Osteoblast (primary cell): ENCODE data around the gene HCN2. TPM values are rescaled to one million over a fixed set of nuclear protein-coding genes. Genes with fewer than 3 reads are reported as not detected.
A peak's percentile ranks its signal among the peaks of the same experiment; 100 is the strongest.
"Not testable (repeated sequence)": the region's sequence is repeated elsewhere in the genome, so short reads cannot be mapped to it uniquely, and the experiment has no call there.

Experiments
- DNase-seq: peaks from one replicate; pipeline ENCODE4 v3.0.0; 2011; ENCODE audit warnings: low spot score, mixed read lengths; ENCODE audit not compliant: insufficient read length; ENCODE audit errors: missing footprints
- H2AFZ ChIP-seq: 2 replicates; pipeline ENCODE4 v1.6.0; 2011; ENCODE audit warnings: mild to moderate bottlenecking, low read length
- H3K27ac ChIP-seq: 2 replicates; pipeline ENCODE4 v1.5.1; 2011; ENCODE audit warnings: mild to moderate bottlenecking, low read depth, low read length, moderate library complexity
- H3K27me3 ChIP-seq: 2 replicates; pipeline ENCODE4 v1.6.0; 2012; ENCODE audit warnings: mild to moderate bottlenecking, control low read depth, inconsistent platforms, low read length, moderate library complexity; ENCODE audit not compliant: insufficient read depth
- H3K36me3 ChIP-seq: 2 replicates; pipeline ENCODE4 v1.5.1; 2011; ENCODE audit warnings: mild to moderate bottlenecking, low read length, control low read depth, moderate library complexity; ENCODE audit not compliant: insufficient read depth
- H3K4me1 ChIP-seq: 2 replicates; pipeline ENCODE4 v1.5.1; 2011; ENCODE audit warnings: mild to moderate bottlenecking, low read length, control low read depth, moderate library complexity; ENCODE audit not compliant: insufficient read depth
- H3K4me2 ChIP-seq: 2 replicates; pipeline ENCODE4 v1.6.0; 2011; ENCODE audit warnings: mild to moderate bottlenecking, low read length; ENCODE audit not compliant: insufficient read depth
- H3K4me3 ChIP-seq: fragments of 200-600 bp; sonication (generic); 3 replicates; pipeline ENCODE4 v1.5.1; 2012; ENCODE audit warnings: mild to moderate bottlenecking, low read length, inconsistent platforms; ENCODE audit not compliant: insufficient read depth
- H3K79me2 ChIP-seq: 2 replicates; pipeline ENCODE4 v1.6.0; 2012; ENCODE audit warnings: mild to moderate bottlenecking, low read length, control low read depth, inconsistent platforms; ENCODE audit not compliant: insufficient read depth
- H3K9me3 ChIP-seq: 2 replicates; pipeline ENCODE4 v1.5.1; 2011; ENCODE audit warnings: low read depth, low read length, control low read depth
- H4K20me1 ChIP-seq: 2 replicates; pipeline ENCODE4 v1.6.0; 2012; ENCODE audit warnings: mild to moderate bottlenecking, low read length, control low read depth; ENCODE audit not compliant: insufficient read depth
- total RNA-seq: library from RNA; depleted of rRNA; stranded (reverse); fragments of >200 nt; gene quantifications from 2 replicates; pipeline ENCODE4 v1.2.3, GENCODE V29; 2012
- TF ChIP-seq, protein P1 (sequence below): IDR thresholded peaks from 2 replicates; pipeline ENCODE4 v1.5.1; 2011; ENCODE audit warnings: mild to moderate bottlenecking, low read depth, low read length, moderate library complexity; ENCODE audit errors: extremely low read depth

Gene HCN2
- total RNA-seq, 1 donor, result 1.4 TPM

DNA sequence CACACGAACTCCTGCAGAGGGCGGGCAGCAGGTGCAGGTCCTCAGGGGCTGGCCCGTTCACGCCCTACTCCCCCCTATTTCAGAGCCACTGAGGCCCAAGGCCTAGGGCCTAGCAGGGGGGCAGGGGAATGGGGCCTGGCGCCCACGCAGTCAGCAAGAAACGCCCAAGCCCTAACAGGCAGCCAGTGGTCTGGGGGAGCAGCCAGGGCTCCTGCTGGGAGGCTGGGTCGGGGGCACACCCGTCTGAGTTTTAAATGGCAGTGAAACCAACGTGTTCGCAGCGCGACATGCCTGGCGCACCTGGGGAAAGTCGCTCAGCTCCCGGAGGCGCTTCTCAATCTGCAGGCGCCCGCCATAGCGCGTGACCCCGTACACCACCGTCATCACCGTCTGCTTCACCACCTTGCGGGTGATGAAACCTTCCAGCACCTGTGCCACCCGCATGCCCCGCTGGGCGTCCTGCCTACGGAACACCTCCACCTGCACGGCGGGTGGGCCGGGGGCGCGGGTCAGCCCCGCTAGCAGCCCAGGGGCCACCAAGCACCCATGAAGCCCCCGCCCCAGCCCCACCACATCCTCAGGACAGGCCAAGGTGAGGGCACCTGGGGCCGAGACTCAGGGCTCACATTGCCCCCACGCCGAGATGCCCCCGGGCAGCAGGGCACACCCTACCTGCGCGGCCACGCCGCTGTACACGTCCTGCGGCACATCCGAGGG lies 29.8 kb downstream of the HCN2 start:
- H3K27me3 ChIP-seq, result no peaks in the 10 kb centered on the region
- peaks cover 6% of the 10 kb centered on the region for H3K4me1 ChIP-seq
- TF ChIP-seq, protein P1, sequence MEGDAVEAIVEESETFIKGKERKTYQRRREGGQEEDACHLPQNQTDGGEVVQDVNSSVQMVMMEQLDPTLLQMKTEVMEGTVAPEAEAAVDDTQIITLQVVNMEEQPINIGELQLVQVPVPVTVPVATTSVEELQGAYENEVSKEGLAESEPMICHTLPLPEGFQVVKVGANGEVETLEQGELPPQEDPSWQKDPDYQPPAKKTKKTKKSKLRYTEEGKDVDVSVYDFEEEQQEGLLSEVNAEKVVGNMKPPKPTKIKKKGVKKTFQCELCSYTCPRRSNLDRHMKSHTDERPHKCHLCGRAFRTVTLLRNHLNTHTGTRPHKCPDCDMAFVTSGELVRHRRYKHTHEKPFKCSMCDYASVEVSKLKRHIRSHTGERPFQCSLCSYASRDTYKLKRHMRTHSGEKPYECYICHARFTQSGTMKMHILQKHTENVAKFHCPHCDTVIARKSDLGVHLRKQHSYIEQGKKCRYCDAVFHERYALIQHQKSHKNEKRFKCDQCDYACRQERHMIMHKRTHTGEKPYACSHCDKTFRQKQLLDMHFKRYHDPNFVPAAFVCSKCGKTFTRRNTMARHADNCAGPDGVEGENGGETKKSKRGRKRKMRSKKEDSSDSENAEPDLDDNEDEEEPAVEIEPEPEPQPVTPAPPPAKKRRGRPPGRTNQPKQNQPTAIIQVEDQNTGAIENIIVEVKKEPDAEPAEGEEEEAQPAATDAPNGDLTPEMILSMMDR, result no peak
- H3K27ac ChIP-seq, result no peak overlapping the region
- no peak overlapping the region for H2AFZ ChIP-seq
- H3K36me3 ChIP-seq, result peaks cover 8% of the 10 kb centered on the region
- no peak overlapping the region for H3K4me2 ChIP-seq
- DNase-seq, result no peak
- H4K20me1 ChIP-seq, result peaks cover 6% of the 10 kb centered on the region
- no peaks in the 10 kb centered on the region for H3K9me3 ChIP-seq
- H3K79me2 ChIP-seq, result no peaks in the 10 kb centered on the region
- no peak overlapping the region for H3K4me3 ChIP-seq

DNA sequence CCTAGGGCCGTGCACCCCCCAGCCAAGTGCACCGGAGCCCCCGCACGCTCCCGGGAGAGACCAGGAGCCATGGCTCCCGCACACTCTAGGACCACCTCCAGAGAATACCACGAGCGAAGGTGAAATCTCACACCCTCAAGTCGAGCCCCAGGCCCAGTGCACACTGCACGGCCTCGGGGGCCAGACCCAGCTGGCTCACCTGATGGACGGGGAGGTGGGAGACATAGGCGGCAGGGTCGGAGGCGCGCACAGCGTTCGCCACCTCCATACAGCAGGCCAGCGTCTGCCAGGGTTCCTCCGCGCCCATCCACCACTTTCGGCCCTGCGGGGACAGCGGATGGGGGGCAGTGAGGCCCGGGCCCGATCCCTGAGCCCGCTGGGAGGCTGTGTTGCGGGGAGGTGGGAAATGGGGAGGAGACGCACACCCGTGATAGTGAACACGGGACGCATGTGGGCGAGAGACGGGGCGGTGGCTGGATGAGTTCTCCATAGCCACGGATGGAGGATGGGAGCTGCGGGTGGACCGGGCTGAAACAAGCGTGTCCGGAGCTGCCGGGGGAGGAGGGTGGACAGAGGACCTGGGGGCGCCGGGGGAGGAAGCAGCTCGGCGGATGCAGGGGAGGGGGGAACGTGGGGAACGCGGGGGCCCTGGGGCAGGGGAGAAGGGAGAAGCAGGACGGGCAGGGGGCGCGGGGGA lies 30.6 kb downstream of the HCN2 start:
- peaks cover 13% of the 10 kb centered on the region for H4K20me1 ChIP-seq
- H2AFZ ChIP-seq, result no peak overlapping the region
- no peaks in the 10 kb centered on the region for H3K9me3 ChIP-seq
- H3K4me1 ChIP-seq, result peaks cover 6% of the 10 kb centered on the region
- H3K27me3 ChIP-seq, result no peaks in the 10 kb centered on the region
- no peaks in the 10 kb centered on the region for H3K79me2 ChIP-seq
- H3K27ac ChIP-seq, result no peak overlapping the region
- DNase-seq, result peak; percentile 82
- TF ChIP-seq, protein P1, result no peak
- H3K4me3 ChIP-seq, result no peak overlapping the region
- no peak overlapping the region for H3K4me2 ChIP-seq
- H3K36me3 ChIP-seq, result peaks cover 13% of the 10 kb centered on the region

DNA sequence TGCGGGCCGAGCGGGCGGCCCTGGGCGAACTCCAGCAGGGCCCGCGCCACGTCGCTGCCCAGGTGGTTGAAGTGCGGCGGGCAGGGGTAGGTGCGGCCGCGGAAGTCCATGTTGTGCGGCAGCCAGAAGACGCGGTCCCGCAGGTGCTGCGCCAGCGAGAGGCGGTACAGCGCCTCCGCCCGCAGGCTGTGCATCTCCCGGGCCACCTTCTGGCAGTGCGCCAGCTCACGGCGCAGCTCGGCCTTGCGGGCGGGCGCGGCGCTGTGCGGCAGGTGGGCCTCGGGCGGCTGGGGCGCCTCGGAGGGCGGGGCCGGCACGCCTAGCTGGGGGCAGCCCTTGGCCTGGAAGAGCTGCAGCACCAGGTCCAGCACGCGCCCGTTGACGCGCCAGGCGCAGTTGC lies 31.5 kb downstream of the HCN2 start:
- H3K4me1 ChIP-seq, H3K79me2 ChIP-seq, H3K27ac ChIP-seq, H3K4me2 ChIP-seq, H2AFZ ChIP-seq, DNase-seq, H3K27me3 ChIP-seq, H3K4me3 ChIP-seq, H3K9me3 ChIP-seq: not testable (repeated sequence)
- Histone ChIP-seq H3K36me3 (peaks cover 14% of the 10 kb centered on the region), H4K20me1 (peaks cover 14% of the 10 kb centered on the region)

DNA sequence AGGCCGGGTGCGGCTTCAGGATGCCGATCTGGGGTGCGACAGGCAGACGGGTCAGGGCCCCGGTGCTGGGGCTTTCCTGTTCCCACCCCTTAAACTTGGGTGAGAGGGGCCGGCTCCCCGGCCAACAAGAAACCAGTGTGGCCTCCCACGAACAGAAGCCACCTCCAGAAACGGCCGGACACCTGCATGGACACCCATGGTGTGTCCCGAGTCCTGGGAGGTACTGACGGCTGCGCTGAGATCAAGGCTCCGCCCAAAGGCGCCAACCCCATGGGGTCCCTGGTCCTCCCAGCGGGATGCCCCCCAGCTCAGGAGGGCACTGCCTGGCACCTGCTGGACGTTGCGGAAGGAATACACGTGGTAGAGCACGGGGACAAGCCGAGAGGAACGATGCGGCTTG lies 32.1 kb downstream of the HCN2 start:
- H4K20me1 ChIP-seq, result peaks cover 14% of the 10 kb centered on the region
- no peak overlapping the region for H3K4me2 ChIP-seq
- TF ChIP-seq, protein P1, result no peak
- H3K4me1 ChIP-seq, result peaks cover 6% of the 10 kb centered on the region
- H3K79me2 ChIP-seq, result no peaks in the 10 kb centered on the region
- no peaks in the 10 kb centered on the region for H3K9me3 ChIP-seq
- H2AFZ ChIP-seq, result no peak overlapping the region
- no peak for DNase-seq
- no peaks in the 10 kb centered on the region for H3K27me3 ChIP-seq
- peaks cover 14% of the 10 kb centered on the region for H3K36me3 ChIP-seq
- no peak overlapping the region for H3K4me3 ChIP-seq
- H3K27ac ChIP-seq, result no peak overlapping the region
